Stimulated activated naive CD8-positive, alpha-beta T cell treated with anti-CD3 and anti-CD28 coated beads, Interleukin-15, amount 100 ng/mL, for 72 hours (primary cell): ENCODE measurements around the gene ARSH.
"Not testable (repeated sequence)": the region's sequence is repeated elsewhere in the genome, so short reads cannot be mapped to it uniquely, and the experiment has no call there.

ENCODE experiments used
- ATAC-seq: fragments of 150-1000 bp; cut with Tn5 transposase; 2 replicates; pipeline ENCODE4 v1.10.0; 2021; ENCODE audit warnings: mild to moderate bottlenecking, moderate library complexity
- DNase-seq, 2 donors: peaks; one replicate each; pipeline ENCODE4 v3.0.0; 2021 to 2022
- H3K27ac Mint-ChIP-seq, 2 donors: one replicate each; pipeline ENCODE4 v1.8.0; 2022; ENCODE audit warnings: mild to moderate bottlenecking in 2 of 2, mixed read lengths in 2 of 2, moderate library complexity in 2 of 2
- H3K27me3 Mint-ChIP-seq: one replicate; pipeline ENCODE4 v1.8.0; 2022; ENCODE audit warnings: mixed read lengths
- H3K4me1 Mint-ChIP-seq: one replicate; pipeline ENCODE4 v1.8.0; 2022; ENCODE audit warnings: mild to moderate bottlenecking, mixed read lengths
- H3K4me3 Mint-ChIP-seq, 2 donors: one replicate each; pipeline ENCODE4 v1.8.0; 2022; ENCODE audit warnings: mild to moderate bottlenecking in 2 of 2, mixed read lengths in 2 of 2, moderate library complexity in 1 of 2
- H3K9me3 Mint-ChIP-seq, 2 donors: one replicate each; pipeline ENCODE4 v1.8.0; 2022; ENCODE audit warnings: mixed read lengths in 2 of 2

ARSH gene

GRCh38 chrX:2989565-2989964 lies 16.8 kb upstream of the ARSH start:
- Mint-ChIP-seq H3K27ac (no peak overlapping the region), H3K9me3 (no peaks in the 10 kb centered on the region), H3K4me3 (no peak overlapping the region), H3K27me3 (no peaks in the 10 kb centered on the region), H3K4me1 (no peaks in the 10 kb centered on the region)
- ATAC-seq (no peak), DNase-seq (no peak)

- Mint-ChIP-seq H3K4me3 (no peak overlapping the region), H3K27me3 (no peaks in the 10 kb centered on the region), H3K4me1 (no peaks in the 10 kb centered on the region), H3K9me3 (peaks cover 0 to 9% of the 10 kb centered on the region in 2 donors), H3K27ac (no peak overlapping the region)
- DNase-seq = no peak
- ATAC-seq = no peak
Observed at GRCh38 chrX:3010532-3010931, 4.2 kb downstream of the ARSH start.

GRCh38 chrX:3017492-3017891 lies 11.1 kb downstream of the ARSH start:
- Mint-ChIP-seq H3K27ac (no peak overlapping the region), H3K9me3 (peaks cover 0 to 8% of the 10 kb centered on the region in 2 donors), H3K4me3 (no peak overlapping the region), H3K27me3 (no peaks in the 10 kb centered on the region), H3K4me1 (no peaks in the 10 kb centered on the region)
- no peak for DNase-seq
- no peak for ATAC-seq

- ATAC-seq = no peak
- Mint-ChIP-seq H3K4me3 (no peak overlapping the region), H3K4me1 (no peaks in the 10 kb centered on the region), H3K27me3 (no peaks in the 10 kb centered on the region), H3K27ac (no peak overlapping the region), H3K9me3 (no peaks in the 10 kb centered on the region)
- no peak for DNase-seq
Observed at GRCh38 chrX:3024176-3024575, 17.8 kb downstream of the ARSH start.

GRCh38 chrX:3026074-3026815 lies 19.9 kb downstream of the ARSH start:
- Mint-ChIP-seq H3K4me3 (no peak overlapping the region), H3K27ac (no peak overlapping the region), H3K27me3 (no peaks in the 10 kb centered on the region), H3K4me1 (no peaks in the 10 kb centered on the region), H3K9me3 (no peaks in the 10 kb centered on the region)
- ATAC-seq (no peak), DNase-seq (no peak)

- ATAC-seq (no peak), DNase-seq (no peak)
- Mint-ChIP-seq H3K27ac (no peak overlapping the region), H3K9me3 (no peaks in the 10 kb centered on the region), H3K4me3 (no peak overlapping the region), H3K27me3 (no peaks in the 10 kb centered on the region), H3K4me1 (no peaks in the 10 kb centered on the region)
Observed at GRCh38 chrX:3029129-3029528, 22.8 kb downstream of the ARSH start.

GRCh38 chrX:3037218-3037617 lies 30.9 kb downstream of the ARSH start:
- Mint-ChIP-seq H3K9me3 (peaks cover 5 to 6% of the 10 kb centered on the region in 2 donors), H3K27me3 (no peaks in the 10 kb centered on the region), H3K4me1 (no peaks in the 10 kb centered on the region), H3K4me3 (no peak overlapping the region), H3K27ac (no peak overlapping the region)
- no peak for DNase-seq
- no peak for ATAC-seq

GRCh38 chrX:3044196-3044595 lies 37.9 kb downstream of the ARSH start:
- no peaks in the 10 kb centered on the region for H3K9me3 Mint-ChIP-seq
- no peaks in the 10 kb centered on the region for H3K27me3 Mint-ChIP-seq
- no peak overlapping the region for H3K27ac Mint-ChIP-seq
- H3K4me3 Mint-ChIP-seq = no peak overlapping the region
- DNase-seq (no peak), ATAC-seq (no peak)
- peaks cover 6% of the 10 kb centered on the region for H3K4me1 Mint-ChIP-seq

GRCh38 chrX:3044671-3045070 lies 38.3 kb downstream of the ARSH start:
- ATAC-seq = no peak
- peak overlapping the region in 1 of 2 donors; percentile 55 for H3K27ac Mint-ChIP-seq
- no peak for DNase-seq
- H3K9me3 Mint-ChIP-seq = no peaks in the 10 kb centered on the region
- H3K27me3 Mint-ChIP-seq = no peaks in the 10 kb centered on the region
- H3K4me1 Mint-ChIP-seq = peaks cover 6% of the 10 kb centered on the region
- H3K4me3 Mint-ChIP-seq = no peak overlapping the region

- H3K27ac Mint-ChIP-seq = no peak overlapping the region
- no peaks in the 10 kb centered on the region for H3K9me3 Mint-ChIP-seq
- DNase-seq = no peak
Observed at GRCh38 chrX:3046253-3047240, 40.2 kb downstream of the ARSH start.

GRCh38 chrX:3050523-3051175 lies 44.3 kb downstream of the ARSH start:
- H3K27me3 Mint-ChIP-seq, H3K27ac Mint-ChIP-seq, H3K4me1 Mint-ChIP-seq, H3K9me3 Mint-ChIP-seq, H3K4me3 Mint-ChIP-seq, DNase-seq, ATAC-seq: not testable (repeated sequence)

More at GRCh38 chrX:3046253-3047240, 40.2 kb downstream of the ARSH start:
- Mint-ChIP-seq H3K4me3 (peak overlapping the region in 1 of 2 donors; percentile 44), H3K27me3 (no peaks in the 10 kb centered on the region), H3K4me1 (peaks cover 6% of the 10 kb centered on the region)
- peak; percentile 50 for ATAC-seq

GRCh38 chrX:3052860-3053259 lies 46.5 kb downstream of the ARSH start:
- Mint-ChIP-seq H3K27ac (no peak overlapping the region), H3K4me1 (no peaks in the 10 kb centered on the region), H3K9me3 (no peaks in the 10 kb centered on the region), H3K27me3 (no peaks in the 10 kb centered on the region), H3K4me3 (no peak overlapping the region)
- ATAC-seq (no peak), DNase-seq (no peak)

- no peak for ATAC-seq
Observed at GRCh38 chrX:3066555-3066954, 60.2 kb downstream of the ARSH start.

GRCh38 chrX:3075959-3076358 lies 69.6 kb downstream of the ARSH start:
- Mint-ChIP-seq H3K4me1 (no peaks in the 10 kb centered on the region), H3K27ac (no peak overlapping the region), H3K27me3 (peaks cover 17% of the 10 kb centered on the region), H3K9me3 (no peaks in the 10 kb centered on the region), H3K4me3 (no peak overlapping the region)
- no peak for ATAC-seq
- DNase-seq = no peak

More at GRCh38 chrX:3066555-3066954, 60.2 kb downstream of the ARSH start:
- no peak for DNase-seq
- H3K27ac Mint-ChIP-seq = no peak overlapping the region
- peaks cover 0 to 6% of the 10 kb centered on the region in 2 donors for H3K9me3 Mint-ChIP-seq
- H3K4me3 Mint-ChIP-seq = no peak overlapping the region
- H3K27me3 Mint-ChIP-seq = no peaks in the 10 kb centered on the region
- no peaks in the 10 kb centered on the region for H3K4me1 Mint-ChIP-seq

GRCh38 chrX:3076416-3076991 lies 70.2 kb downstream of the ARSH start:
- no peak for ATAC-seq
- H3K4me1 Mint-ChIP-seq = no peaks in the 10 kb centered on the region
- H3K27me3 Mint-ChIP-seq = peaks cover 17% of the 10 kb centered on the region
- H3K4me3 Mint-ChIP-seq = no peak overlapping the region
- no peaks in the 10 kb centered on the region for H3K9me3 Mint-ChIP-seq
- no peak overlapping the region for H3K27ac Mint-ChIP-seq
- no peak for DNase-seq
